T-helper 1 cell treated with Interleukin-12 subunit alpha and Interleukin-12 subunit beta and Interleukin-4 antibody, amounts not matched to agents 30 ng/mL and 1 ng/mL, for 36 hours (primary cell): ENCODE data around the gene ECSIT. TPM values are rescaled to one million over a fixed set of nuclear protein-coding genes. Genes with fewer than 3 reads are reported as not detected.
"Not testable (repeated sequence)": the region's sequence is repeated elsewhere in the genome, so short reads cannot be mapped to it uniquely, and the experiment has no call there.

Source experiments
- intact Hi-C: fragments of 100-400 bp; cut with micrococcal nuclease; formaldehyde crosslinking; loops from one replicate; pipeline ENCODE4 v1.15.1; 2024
- total RNA-seq: library from RNA; stranded (reverse); gene quantifications from 2 replicates; pipeline ENCODE4 v1.2.3, GENCODE V29; 2022

The ECSIT gene
- total RNA-seq, 1 donor from 2014 or later = 29.6 TPM

DNA sequence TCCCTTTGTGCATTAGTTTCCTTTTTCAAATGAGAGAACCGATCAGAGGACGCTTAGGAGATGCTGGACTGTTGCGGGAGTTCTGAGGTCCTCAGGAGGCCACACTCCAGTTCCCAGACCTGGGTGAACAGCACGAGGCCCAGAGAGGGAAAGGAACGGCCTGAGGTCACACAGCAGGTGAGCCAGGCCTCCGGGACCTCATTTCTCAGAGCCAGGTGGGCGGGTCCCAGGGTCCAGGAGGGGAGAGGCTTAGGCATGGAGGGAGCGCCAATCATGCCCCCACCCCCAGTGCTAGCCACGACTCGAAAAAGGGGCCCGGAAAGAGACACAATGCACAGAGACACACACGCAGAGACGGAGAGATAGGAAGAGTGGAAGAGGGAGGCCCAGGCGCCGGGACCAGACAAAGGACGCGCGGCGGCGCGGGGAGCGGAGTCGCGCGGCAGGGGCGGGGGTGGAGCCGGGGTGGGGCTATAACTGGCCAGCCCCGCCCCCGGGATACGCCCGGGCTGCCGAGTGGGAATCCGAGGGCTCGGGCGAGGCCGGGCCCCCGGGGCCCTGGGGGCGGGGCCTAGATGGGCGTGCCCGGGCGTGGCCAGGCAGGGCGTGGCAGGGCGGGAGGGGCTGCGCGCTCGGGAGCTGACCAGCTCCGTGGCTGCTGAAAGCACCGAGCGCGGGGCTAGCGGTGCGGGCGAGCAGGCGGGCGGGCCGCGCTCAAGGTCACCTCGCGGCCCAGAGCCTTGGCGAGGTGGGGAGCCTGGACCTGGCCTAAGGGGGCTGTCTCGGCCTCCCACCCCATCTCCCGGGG lies 49.6 kb downstream of the ECSIT start:
- intact Hi-C loops = no loop called here

DNA sequence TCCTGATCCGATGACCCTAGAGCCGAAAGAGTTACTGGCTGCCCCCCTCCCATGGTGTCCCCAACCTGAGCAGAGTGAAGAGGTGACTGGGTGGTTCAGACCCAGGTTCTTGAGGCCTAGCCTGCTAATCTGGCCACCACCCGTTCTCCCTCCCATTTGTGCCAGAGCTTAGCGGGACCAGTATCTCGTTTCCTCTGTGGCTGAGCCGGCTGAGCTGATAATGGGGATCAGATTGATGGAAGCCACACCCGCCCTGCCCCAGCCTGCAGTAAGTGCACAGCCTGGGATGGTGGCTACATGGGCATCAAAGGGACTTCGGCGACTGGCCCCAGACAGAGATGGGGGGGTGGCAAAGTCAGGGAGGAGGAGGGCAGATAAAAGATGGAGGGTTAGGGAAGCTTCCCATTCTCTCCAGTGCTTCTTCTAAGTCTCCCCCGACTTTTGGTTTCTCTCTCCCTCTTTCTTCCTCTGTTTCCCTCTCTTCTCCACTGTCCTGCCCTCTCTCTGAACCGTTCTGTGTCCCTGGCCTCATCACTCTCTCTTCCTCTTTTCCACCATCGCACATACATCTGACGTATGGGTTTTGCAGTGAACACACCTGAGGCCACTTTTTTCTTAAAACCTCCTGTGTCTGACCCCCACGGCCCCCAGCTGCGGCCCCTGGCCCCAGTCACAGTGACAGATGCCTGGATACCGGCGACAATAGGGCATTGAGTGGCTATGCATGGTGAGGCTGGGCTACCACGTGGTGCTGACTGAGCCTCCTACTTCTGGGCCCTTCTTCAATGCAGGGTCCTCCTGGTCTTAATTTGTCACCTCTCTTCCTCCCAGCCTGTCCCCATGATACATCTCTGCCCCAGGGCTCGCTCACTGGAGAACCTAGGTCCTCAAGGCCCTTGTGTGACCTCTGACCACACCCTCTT lies 50.5 kb downstream of the ECSIT start:
- intact Hi-C loops = no loop called here

DNA sequence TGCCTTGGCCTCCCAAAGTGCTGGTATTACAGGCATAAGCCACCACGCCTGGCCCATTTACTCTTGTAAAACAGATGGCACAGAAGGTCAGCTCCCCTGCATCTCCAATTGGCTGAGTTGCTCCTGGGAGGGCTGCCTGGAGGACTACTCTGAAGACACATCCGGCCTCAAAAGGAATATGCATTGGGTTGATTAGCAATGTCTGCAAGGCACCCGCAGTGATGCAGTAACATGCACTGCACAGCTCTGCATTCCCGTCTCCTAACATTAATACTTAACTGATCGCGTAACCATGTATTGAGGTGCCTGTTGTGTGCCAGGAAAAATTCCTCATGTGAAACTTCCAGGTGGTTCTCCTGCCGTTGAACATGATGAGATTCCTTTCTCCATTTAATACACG lies 53.1 kb downstream of the ECSIT start:
- intact Hi-C loops = no loop called here

DNA sequence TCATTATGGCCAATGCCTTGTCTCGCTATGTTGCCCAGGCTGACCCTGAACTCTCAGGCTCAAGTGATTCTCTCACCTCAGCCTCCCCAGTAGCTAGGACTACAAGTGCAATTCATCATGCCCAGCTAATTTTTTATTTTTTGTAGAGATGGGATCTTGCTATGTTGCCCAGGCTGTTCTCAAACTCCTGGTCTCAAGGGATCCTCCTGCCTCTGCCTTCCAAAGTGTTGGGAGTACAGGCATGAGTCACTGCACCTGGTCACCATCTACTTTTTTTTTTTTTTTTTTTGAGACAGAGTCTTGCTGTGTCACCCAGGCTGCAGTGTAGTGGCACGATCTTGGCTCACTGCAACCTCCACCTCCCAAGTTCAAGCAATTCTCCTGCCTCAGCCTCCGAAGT lies 53.6 kb downstream of the ECSIT start:
- intact Hi-C loops = not testable (repeated sequence)

DNA sequence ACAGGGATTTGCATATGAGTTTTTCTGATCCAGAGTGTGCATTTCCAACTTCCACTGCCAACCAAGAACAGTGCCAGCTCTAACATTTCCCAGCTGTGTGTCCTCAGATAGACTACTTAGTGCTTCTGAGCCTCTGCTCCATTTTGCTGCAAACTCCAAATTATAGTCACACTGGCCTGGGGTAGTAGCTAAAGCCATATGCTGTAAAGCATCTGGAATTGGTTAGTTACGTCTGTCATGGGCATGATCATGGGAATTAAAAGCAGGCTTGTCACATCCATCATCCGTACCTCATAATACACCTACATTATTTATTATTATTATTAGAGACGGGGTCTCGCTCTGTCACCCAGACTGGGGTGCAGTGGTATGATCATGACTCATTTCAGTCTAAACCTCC lies 55.2 kb downstream of the ECSIT start:
- intact Hi-C loops = no loop called here

DNA sequence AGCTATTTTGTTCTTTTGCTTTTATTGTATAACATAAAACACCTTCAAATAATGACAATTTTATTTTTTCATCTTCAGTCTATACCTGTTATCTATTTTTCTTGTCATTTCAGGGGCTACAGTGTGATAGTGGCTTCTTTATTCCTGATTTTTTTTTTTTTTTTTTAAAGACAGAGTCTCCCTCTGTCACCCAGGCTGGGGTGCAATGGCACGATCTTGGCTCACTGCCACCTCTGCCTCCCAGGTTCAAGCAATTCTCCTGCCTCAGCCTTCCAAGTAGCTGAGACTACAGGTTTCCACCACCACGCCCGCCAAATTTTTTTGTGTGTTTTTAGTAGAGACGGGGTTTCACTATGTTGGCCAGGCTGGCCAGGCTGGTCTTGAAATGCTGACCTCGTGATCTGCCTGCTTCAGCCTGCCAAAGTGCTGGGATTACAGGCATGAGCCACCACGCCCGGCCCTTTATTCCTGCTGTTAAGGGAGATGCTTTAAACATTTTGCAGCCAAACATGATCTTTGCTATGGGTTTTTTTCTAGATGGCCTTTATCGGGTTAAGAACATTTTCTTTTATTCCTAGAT lies 60.6 kb downstream of the ECSIT start:
- intact Hi-C loops = not testable (repeated sequence)

DNA sequence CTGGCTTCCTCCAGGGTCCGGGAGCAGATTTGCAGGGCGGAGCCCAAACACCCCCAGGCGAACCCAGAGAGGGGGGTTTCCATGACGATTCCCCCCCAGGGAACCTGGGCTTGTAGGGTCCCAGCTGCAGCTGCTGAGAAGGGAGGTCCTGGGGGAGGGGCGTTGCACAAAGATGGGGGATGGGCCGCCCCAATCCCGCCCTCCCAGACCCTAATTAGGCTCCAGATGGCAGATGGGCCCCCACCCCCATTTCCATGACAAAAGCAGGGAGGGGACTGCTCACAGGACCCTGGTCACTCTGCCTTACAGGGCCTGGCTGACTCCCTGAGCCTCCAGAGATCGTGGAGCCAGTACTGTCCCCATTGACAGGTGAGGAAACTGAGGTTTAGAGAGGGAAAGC lies 63.3 kb downstream of the ECSIT start:
- intact Hi-C loops = no loop called here

DNA sequence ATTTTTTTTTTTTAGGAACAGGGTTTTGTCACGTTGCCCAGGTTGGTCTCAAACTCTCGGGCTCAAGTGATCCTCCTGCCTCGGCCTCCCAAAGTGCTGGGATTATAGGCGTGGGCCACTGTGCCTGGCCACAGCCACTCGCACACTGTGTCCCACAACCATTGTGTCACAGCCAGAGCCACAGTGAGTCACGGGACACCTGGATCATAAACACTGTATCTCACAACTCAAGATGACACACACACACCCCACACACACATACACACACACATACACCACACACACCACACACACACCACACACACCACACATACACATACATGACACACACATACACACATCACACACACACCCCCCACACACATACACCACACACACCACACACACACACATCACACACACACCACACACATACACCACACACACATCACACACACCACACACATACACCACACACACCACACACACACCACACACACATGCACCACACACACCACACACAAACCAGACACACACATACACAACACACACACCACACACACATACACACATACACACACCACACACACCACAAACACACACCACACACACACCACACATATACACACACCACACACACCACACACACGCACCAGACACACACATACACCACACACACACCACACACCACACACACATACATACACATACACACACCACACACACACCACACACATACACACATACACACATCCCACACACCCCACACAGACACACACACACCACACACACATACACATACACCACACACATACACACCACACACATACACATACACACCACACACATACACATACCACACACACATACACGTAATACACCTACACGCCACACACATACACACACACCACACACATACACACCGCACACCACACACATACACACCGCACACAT lies 64.3 kb downstream of the ECSIT start:
- intact Hi-C loops = no loop called here

DNA sequence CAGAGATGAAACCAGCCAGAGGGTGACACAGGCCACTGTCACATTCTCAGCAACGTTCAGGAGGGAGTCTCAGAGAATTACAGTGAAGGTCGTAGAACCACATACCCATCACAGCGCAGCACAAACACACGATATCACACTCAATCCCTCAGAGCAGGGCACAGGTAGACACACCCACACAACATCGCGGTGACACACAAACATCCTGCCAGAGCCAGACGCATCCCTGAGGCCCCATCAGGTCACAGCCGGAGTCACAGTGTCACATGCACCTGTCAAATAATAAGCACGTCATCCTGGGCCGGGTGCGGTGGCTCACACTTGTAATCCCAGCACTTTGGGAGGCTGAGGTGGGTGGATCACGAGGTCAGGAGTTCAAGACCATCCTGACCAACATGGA lies 65.5 kb downstream of the ECSIT start:
- intact Hi-C loops = no loop called here

DNA sequence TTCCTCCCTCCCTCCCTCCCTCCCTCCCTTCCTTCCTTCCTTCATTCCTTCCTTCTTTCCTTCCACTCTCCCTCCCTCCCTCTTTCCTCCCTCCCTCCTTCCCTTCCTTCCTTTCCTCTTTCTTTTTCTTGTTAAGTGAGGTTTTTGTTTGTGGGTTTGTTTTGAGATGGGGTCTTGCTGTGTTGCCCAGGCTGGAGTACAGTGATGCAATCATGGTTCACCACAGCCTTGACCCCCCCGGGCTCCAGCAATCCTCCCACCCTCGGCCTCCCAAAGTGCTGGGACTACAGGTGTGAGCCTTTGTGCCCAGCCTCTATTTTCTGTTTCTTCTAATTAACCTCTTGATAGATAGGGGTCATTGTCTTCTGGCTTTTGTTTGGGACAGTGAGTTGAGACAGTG lies 67.5 kb downstream of the ECSIT start:
- intact Hi-C loops = no loop called here

DNA sequence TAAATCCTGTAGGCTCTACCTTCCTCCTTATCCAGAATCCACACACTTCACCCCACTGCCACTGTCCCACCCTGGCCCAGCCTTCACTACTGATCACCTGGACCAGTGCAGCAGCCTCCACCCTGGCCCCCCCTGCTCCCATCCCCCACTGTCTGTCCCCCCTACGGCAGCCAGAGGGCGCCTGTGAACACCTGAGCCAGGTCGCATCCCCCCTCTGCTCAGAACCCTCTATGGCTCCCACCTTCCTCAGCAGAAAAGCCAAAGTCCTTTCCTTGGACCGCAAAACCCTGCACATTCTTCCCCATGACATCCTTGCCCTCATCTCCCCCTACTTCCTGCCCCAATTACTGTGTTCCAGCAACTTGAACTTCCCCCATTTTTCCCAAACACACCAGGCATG lies 68.7 kb downstream of the ECSIT start:
- intact Hi-C loops = no loop called here

DNA sequence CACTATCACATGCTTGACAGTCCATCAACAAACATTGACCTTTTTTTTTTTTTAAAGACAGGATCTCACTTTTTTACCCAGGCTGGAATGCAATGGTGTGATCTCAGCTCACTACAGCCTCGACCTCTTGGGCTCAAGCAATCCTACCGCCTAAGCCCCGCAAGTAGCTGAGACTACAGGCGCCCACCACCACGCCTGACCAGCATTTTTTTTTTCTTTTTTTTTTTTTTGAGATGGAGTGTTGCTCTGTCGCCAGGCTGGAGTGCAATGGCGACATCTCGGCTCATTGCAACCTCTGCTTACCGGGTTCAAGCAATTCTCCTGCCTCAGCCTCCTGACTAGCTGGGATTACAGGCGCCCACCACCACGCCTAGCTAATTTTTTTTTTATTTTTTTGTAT lies 70.0 kb downstream of the ECSIT start:
- intact Hi-C loops = not testable (repeated sequence)

DNA sequence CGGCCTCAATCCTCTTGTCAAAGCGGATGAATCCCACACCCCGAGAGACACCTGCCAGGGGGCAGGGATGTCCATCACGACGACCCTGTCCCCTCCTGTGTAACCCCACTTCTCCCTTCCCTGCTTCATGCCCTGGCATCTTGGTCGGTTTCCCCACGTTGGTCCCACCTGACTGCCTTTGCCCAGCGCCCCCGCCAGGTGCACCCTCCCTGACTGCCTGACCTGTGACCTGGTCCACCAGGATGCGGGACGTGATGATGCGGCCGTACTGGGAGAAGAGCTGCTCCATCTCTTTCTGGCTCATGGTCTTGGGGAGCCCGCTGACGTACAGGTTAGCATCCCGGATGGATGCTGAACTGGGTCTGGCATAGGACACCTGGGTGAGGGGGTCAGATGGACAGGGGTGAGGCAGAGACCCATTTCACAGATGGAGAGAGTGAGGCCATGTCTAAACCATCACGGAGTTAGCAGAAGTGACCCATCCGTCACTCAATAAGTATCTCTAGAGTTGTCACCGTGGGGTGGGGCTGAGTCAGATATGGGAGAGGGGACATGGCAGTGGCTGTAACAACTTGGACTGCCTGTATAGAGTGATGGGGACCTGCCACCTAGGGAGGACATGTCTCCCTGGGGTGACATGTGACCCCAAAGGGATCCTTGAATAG lies 70.6 kb downstream of the ECSIT start:
- intact Hi-C loops = no loop called here

DNA sequence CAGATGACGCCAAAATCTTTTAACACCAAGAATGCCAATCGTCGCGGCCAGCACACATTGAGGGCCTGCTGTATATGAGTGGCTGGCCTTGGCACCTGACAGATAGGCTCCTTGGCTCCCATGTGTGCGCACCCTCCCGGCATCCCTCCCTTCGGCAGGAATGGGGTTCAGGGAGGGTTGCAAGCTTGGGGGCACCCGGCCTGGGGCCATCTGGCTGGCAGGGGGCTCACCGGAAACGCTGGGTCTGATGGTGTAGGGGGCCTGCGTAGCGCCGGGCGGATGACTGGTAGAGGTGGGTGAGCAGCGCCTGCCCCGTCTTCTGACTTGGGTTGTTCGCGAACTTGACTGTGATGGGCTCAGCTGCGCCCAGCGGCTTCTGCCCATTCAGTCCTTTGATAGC lies 71.1 kb downstream of the ECSIT start:
- intact Hi-C loops = no loop called here

DNA sequence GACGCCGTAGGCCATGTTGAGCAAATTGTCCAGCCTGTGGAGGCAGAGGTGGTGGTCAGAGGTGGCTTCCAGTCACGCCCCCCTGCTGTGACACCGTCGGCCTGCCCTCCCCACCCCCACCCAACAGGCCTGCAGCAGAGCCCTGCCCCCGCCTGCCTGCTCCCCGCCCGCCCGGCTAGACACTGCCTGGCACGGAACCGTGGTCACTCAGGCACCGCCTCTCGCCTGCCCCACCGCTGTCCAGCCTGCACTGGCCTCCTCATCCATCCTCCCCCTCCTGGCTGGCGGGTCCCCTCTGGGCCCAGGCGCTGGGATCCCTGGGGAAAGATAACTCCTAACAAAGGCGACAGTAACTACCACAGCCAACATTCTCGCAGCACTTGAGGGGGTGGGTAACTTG lies 71.8 kb downstream of the ECSIT start:
- intact Hi-C loops = no loop called here

DNA sequence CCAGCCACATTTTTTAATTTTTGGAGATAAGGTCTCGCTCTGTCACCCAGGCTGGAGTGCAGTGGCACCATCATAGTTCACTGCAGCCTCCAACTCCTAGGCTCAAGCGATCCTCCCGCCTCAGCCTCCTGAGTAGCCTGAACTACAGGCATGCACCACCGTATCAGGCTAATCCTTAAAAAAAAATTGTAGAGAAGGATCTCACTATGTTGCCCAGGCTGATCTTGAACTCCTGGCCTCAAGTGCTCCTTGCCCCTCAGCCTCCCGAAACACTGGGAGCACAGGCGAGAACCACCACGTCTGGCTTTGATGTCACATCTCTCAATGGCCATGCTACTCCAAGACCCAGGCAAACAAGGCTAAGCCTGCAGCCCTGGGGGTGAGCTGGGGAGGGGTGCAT lies 72.3 kb downstream of the ECSIT start:
- intact Hi-C loops = no loop called here
